GM12878 (cell line): Measurements from ENCODE around the gene TLR9. TPM values are rescaled to one million over a fixed set of nuclear protein-coding genes. Genes with fewer than 3 reads are reported as not detected.

Source experiments
- ATAC-seq: fragments of 200-7000 bp; cut with Tn5 transposase; 3 replicates; pipeline ENCODE4 v1.9.1; 2020; ENCODE audit warnings: mild to moderate bottlenecking, moderate library complexity
- BruUV-seq: library from RNA; stranded (reverse); fragments of 400-500 nt; replicated peaks from 2 replicates; lab custom pipeline; 2021; lab: Mats Ljungman, UMichigan
- CTCF ChIA-PET: fragments of 300-600 bp; sonication (Branson Sonifier 250); formaldehyde crosslinking; extraction: SDS; loops from one replicate; lab custom pipeline; 2021; ENCODE audit warnings: inconsistent platforms; lab: Yijun Ruan, JAX
- POLR2A ChIA-PET: fragments of 350-600 bp; formaldehyde crosslinking; extraction: SDS; loops from one replicate; lab custom pipeline; 2021; ENCODE audit warnings: inconsistent platforms; lab: Charles Lee
- RAD21 ChIA-PET: fragments of 300-600 bp; sonication (Branson Sonifier 250); formaldehyde crosslinking; loops from one replicate; lab custom pipeline; 2023; ENCODE audit warnings: antibody characterized with exemption; ENCODE audit not compliant: unreplicated experiment; lab: Charles Lee
- SMC1A ChIA-PET: fragments of 300-600 bp; sonication (Branson Sonifier 250); formaldehyde crosslinking; loops from one replicate; lab custom pipeline; 2023; ENCODE audit not compliant: unreplicated experiment, uncharacterized antibody; lab: Charles Lee
- DNase-seq: peaks from one replicate; pipeline ENCODE4 v3.0.0-alpha.2; 2011; ENCODE audit warnings: low read depth, low spot score
- FAIRE-seq: peaks from 3 replicates; lab custom pipeline; 2011; peaks lifted over from hg19 to GRCh38; lab: Jason Lieb, UNC
- H2AFZ ChIP-seq: 2 replicates; pipeline ENCODE4 v1.6.0; 2011; ENCODE audit warnings: low read depth, low read length, control low read depth; ENCODE audit not compliant: control insufficient read depth
- H3K27ac ChIP-seq: 2 replicates; pipeline ENCODE4 v1.5.1; 2011; ENCODE audit warnings: control low read depth; ENCODE audit not compliant: control insufficient read depth, insufficient read depth
- H3K27me3 ChIP-seq, 2 experiments: replicated peaks in 1 of 2; 2 replicates each; pipeline versions ENCODE4 v1.6.0 to v1.6.1; 2011; ENCODE audit warnings: low read length in 1 of 2; ENCODE audit not compliant: control insufficient read depth in 2 of 2, insufficient read depth in 2 of 2
- H3K36me3 ChIP-seq, 2 experiments: 2 replicates each; pipeline ENCODE4 v1.5.1; 2011; ENCODE audit warnings: low read length in 1 of 2; ENCODE audit not compliant: control insufficient read depth in 2 of 2, insufficient read depth in 2 of 2
- H3K4me1 ChIP-seq: 2 replicates; pipeline ENCODE4 v1.6.1; 2011; ENCODE audit warnings: mild to moderate bottlenecking, low read length, moderate library complexity, mixed read lengths; ENCODE audit not compliant: control insufficient read depth, insufficient read depth
- H3K4me2 ChIP-seq: 2 replicates; pipeline ENCODE4 v1.6.0; 2011; ENCODE audit warnings: control low read depth; ENCODE audit not compliant: control insufficient read depth, insufficient read depth
- H3K4me3 ChIP-seq: fragments of 200-600 bp; sonication (generic); 2 replicates; pipeline ENCODE4 v1.5.1; 2016
- H3K79me2 ChIP-seq: 2 replicates; pipeline ENCODE4 v1.6.0; 2011; ENCODE audit warnings: low read length; ENCODE audit not compliant: control insufficient read depth, insufficient read depth
- H3K9ac ChIP-seq: 2 replicates; pipeline ENCODE4 v1.8.0; 2011; ENCODE audit warnings: low read length, control low read depth, mixed read lengths; ENCODE audit not compliant: control insufficient read depth, insufficient read depth
- H3K9me3 ChIP-seq: replicated peaks from 3 replicates; pipeline ENCODE4 v1.5.1; 2011; ENCODE audit warnings: mild to moderate bottlenecking, low read length; ENCODE audit not compliant: control insufficient read depth, insufficient read depth
- H4K20me1 ChIP-seq: 2 replicates; pipeline ENCODE4 v1.6.0; 2011; ENCODE audit not compliant: control insufficient read depth, insufficient read depth
- CEBPZ ChIP-seq: fragments of 150-350 bp; IDR thresholded peaks from 2 replicates; pipeline ENCODE4 v1.6.1; 2016; ENCODE audit warnings: low read depth, low read length
- CTCF ChIP-seq, 3 experiments: IDR thresholded peaks in 2 of 3; conservative IDR thresholded peaks in 1 of 3; 2 replicates each; pipeline ENCODE4 v1.5.1; 2011; ENCODE audit warnings: low read depth in 3 of 3, low read length in 3 of 3, mild to moderate bottlenecking in 3 of 3, control low read depth in 2 of 3, moderate library complexity in 2 of 3, inconsistent platforms in 1 of 3, mixed read lengths in 1 of 3; ENCODE audit not compliant: control insufficient read depth in 2 of 3, insufficient read depth in 1 of 3; ENCODE audit errors: extremely low read depth in 1 of 3
- E2F4 ChIP-seq: IDR thresholded peaks from 2 replicates; pipeline ENCODE4 v1.6.1; 2012; ENCODE audit warnings: low read depth, low read length, improper control_type of control experiment
- IRF4 ChIP-seq: IDR thresholded peaks from 2 replicates; pipeline ENCODE4 v1.6.1; 2011; ENCODE audit warnings: low read depth, low read length
- NFXL1 ChIP-seq: fragments of 450-650 bp; IDR thresholded peaks from 2 replicates; pipeline ENCODE4 v1.6.1; 2017; ENCODE audit warnings: antibody characterized with exemption, mild to moderate bottlenecking, borderline replicate concordance
- NFYB ChIP-seq: IDR thresholded peaks from 2 replicates; pipeline ENCODE4 v1.6.1; 2011; ENCODE audit warnings: low read depth, mild to moderate bottlenecking, low read length, improper control_type of control experiment, moderate library complexity; ENCODE audit not compliant: insufficient read depth
- POLR2A ChIP-seq: IDR thresholded peaks from 2 replicates; pipeline ENCODE4 v1.6.1; 2011; ENCODE audit warnings: low read depth, mild to moderate bottlenecking, low read length
- RCOR1 ChIP-seq: conservative IDR thresholded peaks from 2 replicates; pipeline ENCODE4 v1.6.1; 2012; ENCODE audit warnings: low read depth, low read length, improper control_type of control experiment
- TCF3 ChIP-seq: IDR thresholded peaks from 2 replicates; pipeline ENCODE4 v1.6.1; 2012; ENCODE audit warnings: low read depth, mild to moderate bottlenecking, low read length, borderline replicate concordance; ENCODE audit not compliant: insufficient read depth
- USF2 ChIP-seq: IDR thresholded peaks from 2 replicates; pipeline ENCODE4 v1.6.1; 2011; ENCODE audit warnings: low read depth, low read length, improper control_type of control experiment, borderline replicate concordance
- YY1 ChIP-seq: IDR thresholded peaks from 2 replicates; pipeline ENCODE4 v1.6.1; 2011; ENCODE audit warnings: low read depth, mild to moderate bottlenecking, low read length
- ZNF384 ChIP-seq: IDR thresholded peaks from 2 replicates; pipeline ENCODE4 v1.6.1; 2012; ENCODE audit warnings: low read depth, mild to moderate bottlenecking, low read length, improper control_type of control experiment, borderline replicate concordance
- WGBS: methylation state at CpG from one replicate; pipeline ENCODE4 v1.1.6; 2016; ENCODE audit warnings: low lambda C conversion rate; ENCODE audit not compliant: insufficient replicate concordance, insufficient coverage; ENCODE audit errors: missing lambda C conversion rate; 5-methylcytosine and 5-hydroxymethylcytosine counted together
- in situ Hi-C: fragments of 300-500 bp; cut with MboI; formaldehyde crosslinking; loops from 9 replicates; pipeline ENCODE4 v1.14.3; 2018; ENCODE audit warnings: mixed read lengths
- intact Hi-C: fragments of 100-400 bp; cut with micrococcal nuclease; formaldehyde crosslinking; loops from one replicate; pipeline ENCODE4 v1.14.2; 2022; ENCODE audit not compliant: unreplicated experiment
- polyA plus RNA-seq, 11 experiments: library from polyadenylated mRNA; depleted of rRNA in 4 of 11; unstranded in 6 of 11; stranded (reverse) in 5 of 11; fragments of >200 nt; fragmentation: Nextera tagmentation in 4 of 11; fragmentation: Illumina TruSeq in 1 of 11; extraction: Ambion mirVana in 4 of 11; extraction: Trizol in 1 of 11; gene quantifications; 1 replicate in 1 of 11; 2 replicates in 10 of 11; pipeline versions ENCODE4 v1.2.1 to v1.2.3, GENCODE V29; 2011 to 2016; ENCODE audit warnings: inconsistent platforms in 2 of 11, missing spikeins in 2 of 11, low read depth in 1 of 11
- total RNA-seq, 4 experiments: library from RNA; depleted of rRNA in 3 of 4; stranded (reverse); fragments of >200 nt in 3 of 4; fragmentation: Illumina TruSeq in 1 of 4; extraction: Trizol in 1 of 4; gene quantifications; 2 replicates each; pipeline versions ENCODE4 v1.2.1 to v1.2.3, GENCODE V29; 2013 to 2021

Gene TLR9
- total and polyA plus RNA-seq, 10 of the 15 experiments (the other 5 are each of a cell fraction or from before 2014, with no cell fraction given) = 0.10 to 4.8 (median 0.53) TPM; not detected in 1

GRCh38 chr3:52240886-52241370, 15.5 kb upstream of the TLR9 start (continued):
- no peak for TF ChIP-seq YY1

GRCh38 chr3:52240059-52240885, 14.8 kb upstream of the TLR9 start:
- POLR2A ChIA-PET = interaction anchor here (0.6 to 7.2 kb wide), 14 partner anchors 10 to 255 kb away, joined by 3 to 49 read pairs (median 4); partner anchors contain the start of genes GLYCTK, TLR9 and WDR82
- H3K36me3 ChIP-seq = peaks cover 0 to 2% of the 10 kb centered on the region in 2 experiments; a peak in 1 of 4 replicates
- H3K9ac ChIP-seq = peak overlapping the region; percentile 87
- H3K4me1 ChIP-seq = peaks cover 52% of the 10 kb centered on the region
- CTCF ChIA-PET = interaction anchor here (0.5 to 7.5 kb wide), 20 partner anchors 9 to 257 kb away, joined by 3 to 87 read pairs (median 6); partner anchors contain the start of genes ACY1, TLR9 and WDR82
- H3K4me3 ChIP-seq = peak overlapping the region; percentile 93
- H3K27ac ChIP-seq = peak overlapping the region; percentile 88
- no peaks in the 10 kb centered on the region; the same call in 2 of the 3 replicates for H3K9me3 ChIP-seq
- peak overlapping the region; percentile 86 for H3K4me2 ChIP-seq
- in situ Hi-C loops = no loop called here
- SMC1A ChIA-PET = interaction anchor here (1.0 to 7.4 kb wide), 14 partner anchors 10 to 159 kb away, joined by 3 to 62 read pairs (median 4); partner anchors contain the start of genes TLR9 and WDR82
- DNase-seq (no peak), ATAC-seq (peak; percentile 24), FAIRE-seq (no peak)
- RAD21 ChIA-PET = interaction anchor here (0.6 to 2.5 kb wide), 20 partner anchors 9 to 172 kb away, joined by 3 to 36 read pairs (median 4); partner anchors contain the start of genes GLYCTK, TLR9 and WDR82
- H3K27me3 ChIP-seq = no peaks in the 10 kb centered on the region
- intact Hi-C loops = no loop called here
- no TSS peak for BruUV-seq
- H4K20me1 ChIP-seq = no peaks in the 10 kb centered on the region
- WGBS = 82% methylated on average over 1 of the region's 1 CpG
- no peak overlapping the region for H2AFZ ChIP-seq
- H3K79me2 ChIP-seq = peaks cover 39% of the 10 kb centered on the region
- TF ChIP-seq TCF3 = peak; percentile 23; the same call in 1 of the 2 replicates
- TF ChIP-seq USF2 = no peak
- peak; percentile 82 for TF ChIP-seq POLR2A
- peak in 2 of 3 experiments; percentile 17 to 43; a peak in 3 of 6 replicates for TF ChIP-seq CTCF (IDR thresholded peaks at IDR 0.05 in 2 of 3, conservative IDR thresholded peaks at IDR 0.05 in 1 of 3; ENCODE audit: control insufficient read depth in 2 of 3, extremely low read depth in 1 of 3, insufficient read depth in 1 of 3, low read depth in 3 of 3, low read length in 3 of 3)
- no peak for TF ChIP-seq IRF4
- no peak for TF ChIP-seq NFXL1
- no peak for TF ChIP-seq E2F4
- TF ChIP-seq ZNF384 = no peak
- no peak for TF ChIP-seq CEBPZ
- TF ChIP-seq RCOR1 = no peak
- peak; percentile 87 for TF ChIP-seq NFYB
